Fibroblast of skin of left biceps (primary cell): ENCODE measurements around the gene AXL.
A peak's percentile ranks its signal among the peaks of the same experiment; 100 is the strongest.

Source experiments
- DNase-seq, 2 experiments: peaks; one replicate each; pipeline ENCODE4 v3.0.0-alpha.2; 2013; ENCODE audit warnings: low read depth in 2 of 2

AXL gene

DNA sequence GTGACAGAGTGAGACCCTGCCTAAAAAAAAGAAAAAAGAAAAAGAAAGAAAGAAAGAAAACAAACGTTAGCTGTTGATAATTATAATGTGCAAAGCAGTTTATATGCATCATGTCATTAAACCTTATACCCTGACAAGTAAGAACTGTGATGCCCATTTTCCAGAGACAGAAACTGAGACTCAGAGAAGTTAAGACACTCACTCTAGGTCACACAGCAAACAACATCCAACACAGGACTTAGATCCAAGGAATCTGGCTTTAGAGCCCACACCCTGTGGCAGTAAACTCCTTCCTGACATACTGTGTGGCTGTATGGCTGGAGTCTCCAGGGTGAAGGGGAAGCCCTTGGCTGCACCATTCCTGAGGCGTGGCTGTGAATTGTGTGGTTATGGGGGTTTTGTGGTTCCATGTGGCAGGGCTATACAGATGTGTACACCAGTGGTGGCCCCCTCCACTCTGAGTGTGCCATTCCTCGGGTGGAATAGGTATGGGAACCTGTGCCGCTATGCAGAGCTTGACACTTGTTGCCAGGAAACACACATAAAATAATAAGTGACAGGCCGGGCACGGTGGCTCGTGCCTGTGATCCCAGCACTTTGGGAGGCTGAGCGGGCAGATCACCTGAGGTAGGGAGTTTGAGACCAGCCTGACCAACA, 15.6 kb downstream of the AXL start:
- no peak for DNase-seq

DNA sequence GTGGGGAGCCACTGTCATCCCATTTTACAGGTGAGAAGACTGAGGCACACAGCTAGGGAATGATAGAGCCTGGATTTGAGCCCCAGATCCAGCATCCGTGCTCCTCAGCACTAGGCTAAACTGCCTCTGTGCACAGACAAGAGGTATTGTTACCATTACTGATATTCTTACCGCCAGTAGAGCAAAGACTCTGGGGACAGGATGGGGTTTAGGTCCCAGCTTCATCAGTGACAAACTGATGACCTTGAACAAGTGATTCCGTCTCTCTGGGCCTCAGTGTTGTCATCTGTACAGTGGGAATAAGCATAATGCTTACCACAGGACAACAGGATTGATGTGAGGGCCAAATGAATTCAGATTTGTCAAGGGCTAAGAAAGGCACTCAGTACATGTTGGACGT, 16.5 kb downstream of the AXL start:
- DNase-seq: no peak

DNA sequence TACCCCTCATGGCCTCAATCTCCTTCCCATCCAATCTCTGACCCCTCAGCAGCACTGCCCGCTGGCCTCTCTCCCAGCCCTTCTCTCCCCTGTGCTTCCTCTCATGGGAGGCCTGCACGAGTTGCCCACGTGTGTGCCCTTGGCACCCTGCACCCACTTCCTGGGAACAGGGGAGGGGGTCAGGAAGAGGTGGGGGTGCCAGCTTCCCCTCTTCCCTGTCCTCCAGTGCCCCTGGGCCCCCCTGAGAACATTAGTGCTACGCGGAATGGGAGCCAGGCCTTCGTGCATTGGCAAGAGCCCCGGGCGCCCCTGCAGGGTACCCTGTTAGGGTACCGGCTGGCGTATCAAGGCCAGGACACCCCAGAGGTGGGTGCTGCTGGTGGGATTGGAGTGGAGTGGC, 19.2 kb downstream of the AXL start:
- no peak for DNase-seq

DNA sequence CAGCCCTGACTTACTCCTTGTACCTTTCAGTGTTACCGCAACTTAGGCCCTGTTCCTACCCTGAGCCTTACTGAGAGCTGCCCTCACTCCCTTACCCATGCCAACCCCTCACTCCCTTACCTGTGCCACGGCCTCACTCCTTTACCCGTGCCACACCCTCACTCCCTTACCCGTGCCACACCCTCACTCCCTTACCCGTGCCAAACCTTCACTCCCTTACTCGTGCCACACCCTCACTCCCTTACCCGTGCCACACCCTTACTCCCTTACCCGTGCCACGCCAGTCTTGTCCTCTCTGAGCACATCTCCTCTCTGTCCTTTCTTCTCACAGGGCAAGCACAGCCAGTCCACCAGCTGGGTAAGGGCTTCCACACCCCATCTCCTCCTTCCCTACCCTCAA, 20.3 kb downstream of the AXL start:
- DNase-seq: no peak

DNA sequence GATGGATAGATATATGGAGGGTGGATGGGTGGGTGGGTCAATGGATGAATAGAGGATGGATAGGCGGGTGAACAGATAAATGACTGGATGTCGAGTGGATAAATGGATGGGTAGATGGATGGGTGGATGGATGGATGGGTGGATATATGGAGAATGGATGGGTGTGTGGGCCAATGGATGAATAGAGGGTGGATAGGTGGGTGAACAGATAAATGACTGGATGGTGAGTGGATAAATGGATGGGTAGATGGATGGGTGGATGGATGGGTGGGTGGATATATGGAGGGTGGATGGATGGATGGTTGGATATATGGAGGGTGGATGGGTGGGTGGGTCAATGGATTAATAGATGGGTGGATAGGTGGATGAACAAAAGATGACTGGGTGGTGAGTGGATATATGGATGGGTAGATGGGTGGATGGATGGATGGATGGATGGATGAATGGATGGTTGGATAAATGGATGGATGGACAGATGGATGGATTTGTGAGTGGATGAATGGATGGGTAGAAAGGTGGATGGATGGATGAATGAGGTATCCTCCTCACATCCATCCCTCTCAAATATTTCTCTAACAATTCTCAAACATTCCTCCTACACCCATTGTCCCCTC, 21.0 kb downstream of the AXL start:
- DNase-seq: no peak

DNA sequence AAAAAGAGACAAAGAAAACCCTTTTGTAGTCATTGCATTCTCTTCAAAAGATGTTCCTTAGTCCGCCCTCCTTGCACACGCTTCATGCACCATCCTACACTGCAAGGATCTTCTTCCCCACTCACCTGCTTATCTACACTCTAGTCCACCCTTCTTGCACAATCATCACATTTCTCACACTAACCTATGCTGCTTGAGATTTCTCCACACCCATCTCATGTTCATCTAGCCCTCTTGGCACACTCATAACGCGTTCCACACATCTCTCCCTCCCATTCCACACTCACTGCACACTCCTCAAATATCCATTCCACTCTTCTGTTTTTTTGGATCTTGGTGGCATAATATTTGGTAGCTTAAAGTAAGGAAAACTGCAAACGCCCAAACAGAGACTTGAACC, 22.8 kb downstream of the AXL start:
- no peak for DNase-seq

DNA sequence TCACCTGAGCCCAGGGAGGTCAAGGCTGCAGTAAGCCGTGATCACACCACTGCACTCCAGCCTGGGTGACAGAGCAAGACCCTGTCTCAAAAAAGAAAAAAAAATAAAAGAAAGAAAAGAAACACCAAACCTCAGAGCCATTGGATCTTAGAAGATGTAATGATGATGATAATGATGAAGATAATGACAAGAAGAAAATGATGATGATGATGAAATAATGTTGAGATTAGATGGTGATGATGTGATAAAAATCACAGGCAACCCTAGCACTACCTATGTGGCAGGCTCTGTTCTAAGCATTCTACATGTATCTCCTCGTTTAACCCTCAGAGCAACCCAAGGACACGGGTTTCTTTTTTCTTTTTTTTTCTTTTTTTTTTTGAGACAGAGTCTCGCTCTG, 25.1 kb downstream of the AXL start:
- no peak for DNase-seq

DNA sequence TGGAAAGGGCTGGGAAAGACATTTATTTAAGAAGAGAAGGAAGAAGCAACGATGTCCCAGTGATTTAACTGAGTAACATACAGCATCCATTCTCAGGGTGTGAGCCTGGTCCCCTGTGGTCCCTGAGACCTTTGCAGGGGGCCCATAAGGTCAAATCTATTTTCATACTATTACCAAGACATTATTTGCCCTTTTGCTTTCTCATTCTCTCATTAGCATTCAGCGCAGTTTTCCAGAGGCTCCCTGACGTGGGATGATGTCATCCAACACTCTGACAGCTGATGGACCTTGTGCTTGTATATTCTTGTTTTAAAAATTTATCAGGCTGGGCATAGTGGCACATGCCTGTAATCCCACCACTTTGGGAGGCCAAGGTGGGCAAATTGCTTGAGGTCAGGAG, 26.8 kb downstream of the AXL start:
- no peak for DNase-seq

DNA sequence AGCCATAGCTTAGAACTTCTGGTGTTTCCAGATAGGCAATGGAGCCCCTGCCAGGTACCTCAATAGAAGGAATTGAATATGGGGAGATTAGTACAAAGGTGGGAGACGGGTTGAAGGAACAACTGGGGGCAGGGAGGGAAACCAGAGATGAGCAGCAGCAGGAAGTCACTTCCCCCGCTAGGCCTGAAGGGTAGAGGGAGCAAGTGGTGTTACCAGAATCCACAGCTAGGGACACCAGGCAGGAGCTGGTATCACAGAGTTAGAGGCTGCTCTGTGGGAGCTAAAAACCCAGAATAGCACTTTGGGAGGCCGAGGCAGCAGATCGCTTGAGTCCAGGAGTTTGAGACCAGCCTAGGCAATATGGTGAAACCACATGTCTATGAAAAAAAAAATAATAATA, 29.9 kb downstream of the AXL start:
- no peak for DNase-seq

DNA sequence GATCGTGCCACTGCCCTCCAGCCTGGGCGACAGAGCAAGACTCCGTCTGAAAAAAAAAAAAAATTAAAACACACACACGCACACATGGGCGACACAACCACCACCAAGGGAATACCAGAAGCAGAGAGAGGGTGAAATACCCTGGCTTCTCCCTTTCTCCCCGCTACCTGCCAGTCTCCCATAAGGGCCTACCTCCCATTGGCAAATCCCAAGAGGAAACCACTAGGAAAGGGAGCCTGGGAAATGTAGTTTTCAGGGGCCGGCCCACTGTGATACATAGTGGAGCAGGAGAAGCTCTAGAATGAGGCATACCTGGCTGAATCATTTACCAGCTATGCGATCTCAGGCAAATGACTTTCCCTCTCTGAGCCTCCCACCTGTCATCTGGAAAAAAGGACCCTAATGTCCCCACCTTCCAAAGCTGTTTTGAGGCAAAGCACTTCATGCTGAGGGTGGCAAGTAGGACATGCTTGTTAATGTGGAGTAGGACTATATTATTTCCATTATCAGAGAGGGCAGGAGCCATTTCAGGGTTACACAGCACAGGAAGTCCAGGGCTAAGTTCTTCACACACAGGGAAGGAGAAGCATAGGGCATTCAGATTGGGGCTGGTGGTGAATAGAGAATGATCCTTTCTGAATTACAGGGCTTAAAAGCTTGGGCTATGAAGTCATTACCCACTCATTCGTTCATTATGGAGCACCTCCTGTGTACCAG, 30.8 kb downstream of the AXL start:
- no peak for DNase-seq

DNA sequence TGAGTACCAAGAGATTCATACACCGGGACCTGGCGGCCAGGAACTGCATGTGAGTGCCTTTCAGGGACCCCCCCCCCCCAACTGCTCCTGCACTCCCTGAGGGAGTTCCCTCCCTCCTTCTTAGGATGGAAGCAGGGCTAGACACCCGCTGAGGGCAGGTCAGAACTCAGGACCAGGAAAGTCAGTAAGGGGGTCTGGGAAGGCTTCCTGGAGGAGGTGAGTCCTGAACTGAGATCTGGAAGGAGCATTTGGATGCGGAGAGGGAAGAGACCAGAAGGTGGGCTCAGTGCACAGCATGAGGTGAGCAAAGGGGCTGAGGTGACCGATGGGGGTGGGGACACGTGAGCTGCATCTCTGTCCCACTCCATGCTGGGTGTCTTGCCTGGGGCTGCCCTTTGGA, 34.6 kb downstream of the AXL start:
- no peak for DNase-seq

DNA sequence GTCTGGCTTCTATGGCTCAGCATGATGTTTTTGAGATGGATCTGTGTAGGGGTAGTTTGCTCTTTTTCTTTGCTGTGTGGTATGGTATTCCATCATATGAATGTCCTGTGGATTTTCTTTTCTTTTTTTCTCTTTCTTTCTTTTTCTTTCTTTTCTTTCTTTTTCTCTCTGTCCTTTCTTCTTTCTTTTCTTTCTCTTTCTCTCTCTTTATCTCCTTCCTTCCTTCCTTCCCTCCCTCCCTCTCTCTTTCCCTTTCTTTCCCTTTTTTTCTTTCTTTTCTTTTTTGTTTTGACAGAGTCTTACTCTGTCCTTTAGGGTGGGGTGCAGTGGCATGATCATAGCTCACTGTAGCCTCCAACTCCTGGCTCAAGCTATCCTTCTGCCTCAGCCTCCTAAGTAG, 36.1 kb downstream of the AXL start:
- DNase-seq: no peak

DNA sequence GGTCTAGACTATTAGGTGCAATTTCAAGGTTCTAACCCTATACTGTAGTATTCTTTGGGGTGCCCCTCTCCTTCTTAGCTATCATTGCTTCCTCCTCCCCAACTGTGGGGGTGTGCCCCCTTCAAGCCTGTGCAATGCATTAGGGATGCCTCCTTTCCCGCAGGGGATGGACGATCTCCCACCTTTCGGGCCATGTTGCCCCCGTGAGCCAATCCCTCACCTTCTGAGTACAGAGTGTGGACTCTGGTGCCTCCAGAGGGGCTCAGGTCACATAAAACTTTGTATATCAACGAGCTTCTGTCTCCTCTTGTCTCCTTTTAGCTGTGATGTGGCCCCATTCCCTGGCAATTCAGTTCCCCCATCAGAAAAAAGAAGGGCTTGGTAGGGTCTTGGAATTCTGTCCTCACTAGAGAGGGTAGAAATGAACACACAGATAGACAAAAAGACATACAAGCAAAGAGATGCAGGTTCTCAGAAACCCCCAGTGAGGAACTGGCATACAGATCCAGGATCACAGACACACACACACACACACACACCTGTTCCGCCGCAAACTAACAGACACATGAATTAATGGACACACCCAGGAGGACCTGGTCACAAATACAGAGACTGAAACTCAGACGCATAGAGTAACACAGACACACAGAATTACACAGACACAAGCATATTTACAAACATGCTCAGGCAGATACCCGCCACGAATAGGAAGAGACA, 42.6 kb downstream of the AXL start:
- no peak for DNase-seq

DNA sequence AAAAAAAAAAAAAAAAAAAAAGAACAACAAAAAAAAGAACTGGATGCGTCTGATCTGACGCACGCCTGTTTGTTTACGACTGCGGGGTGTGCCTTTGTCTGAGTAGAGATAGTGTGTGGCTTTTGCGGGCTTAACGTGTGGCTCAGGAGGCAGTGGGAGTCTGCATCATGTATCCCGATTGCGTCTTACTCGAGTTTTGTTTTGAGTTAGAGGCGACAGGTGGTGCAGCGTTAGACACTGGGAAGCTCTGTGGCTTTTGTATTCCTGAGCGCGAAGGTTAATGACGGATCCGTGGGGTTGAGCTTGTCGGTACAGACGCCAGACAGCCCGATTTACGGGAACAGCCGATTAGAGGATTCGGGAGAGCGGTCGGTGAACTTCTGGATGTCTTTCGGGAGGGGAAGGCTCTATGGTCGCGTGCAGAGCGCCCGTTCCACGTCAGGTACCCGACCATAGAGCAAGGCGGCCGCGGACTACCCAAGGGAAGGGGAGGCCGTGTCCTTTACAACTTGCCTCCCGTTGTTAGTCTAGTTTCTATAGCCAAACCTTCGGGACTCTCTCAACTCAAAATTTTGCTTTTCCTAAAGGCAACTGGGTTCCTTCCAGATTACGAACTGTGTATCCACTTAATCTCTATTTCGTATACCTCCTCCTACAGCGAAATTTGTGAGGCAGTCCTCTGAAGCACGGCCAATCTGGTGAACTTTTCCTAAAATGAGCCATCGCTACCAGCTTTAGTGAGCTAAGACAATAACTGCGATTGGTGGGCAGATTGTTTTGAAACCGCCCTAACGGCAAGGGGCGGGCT, 44.2 kb downstream of the AXL start:
- DNase-seq: no peak

DNA sequence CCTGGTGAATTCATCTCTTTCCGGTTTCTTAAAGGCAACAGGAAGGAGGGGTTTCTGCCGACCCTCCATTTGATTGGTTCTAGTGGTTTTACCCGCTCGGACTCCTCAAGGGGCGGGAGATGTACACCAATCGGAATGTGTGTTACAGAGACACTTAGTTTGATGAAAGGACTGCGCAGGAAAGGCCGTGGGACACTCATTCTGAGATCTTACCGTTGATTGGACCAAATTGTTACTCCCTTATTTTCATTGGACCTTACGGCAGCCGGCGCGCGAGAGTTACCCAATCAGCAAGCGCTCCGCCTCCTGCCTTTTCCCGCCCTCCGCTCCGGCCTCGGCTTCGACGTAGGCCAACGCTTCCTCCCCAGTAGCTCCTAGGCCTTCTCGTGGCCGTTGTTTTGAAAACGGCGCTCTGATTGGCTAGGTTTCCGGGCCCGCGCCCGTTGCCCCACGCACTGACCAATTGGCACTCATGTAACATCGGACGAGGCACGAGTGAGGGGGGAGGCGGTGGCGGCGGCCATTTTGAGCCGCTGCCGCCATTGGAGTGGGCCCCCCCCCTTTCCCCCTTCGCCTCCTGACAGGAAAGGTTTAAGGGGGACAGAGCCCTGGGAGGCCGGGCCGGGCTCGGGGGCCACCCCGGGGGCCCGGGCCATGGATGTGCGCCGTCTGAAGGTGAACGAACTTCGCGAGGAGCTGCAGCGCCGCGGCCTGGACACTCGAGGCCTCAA, 45.0 kb downstream of the AXL start, which contains the start of gene HNRNPUL1:
Gene HNRNPUL1 (plus strand): TSS at position 523 of the 731 bp plus-strand sequence. CDS start 132 bp downstream, at position 655.
- DNase-seq: peak; percentile 100

DNA sequence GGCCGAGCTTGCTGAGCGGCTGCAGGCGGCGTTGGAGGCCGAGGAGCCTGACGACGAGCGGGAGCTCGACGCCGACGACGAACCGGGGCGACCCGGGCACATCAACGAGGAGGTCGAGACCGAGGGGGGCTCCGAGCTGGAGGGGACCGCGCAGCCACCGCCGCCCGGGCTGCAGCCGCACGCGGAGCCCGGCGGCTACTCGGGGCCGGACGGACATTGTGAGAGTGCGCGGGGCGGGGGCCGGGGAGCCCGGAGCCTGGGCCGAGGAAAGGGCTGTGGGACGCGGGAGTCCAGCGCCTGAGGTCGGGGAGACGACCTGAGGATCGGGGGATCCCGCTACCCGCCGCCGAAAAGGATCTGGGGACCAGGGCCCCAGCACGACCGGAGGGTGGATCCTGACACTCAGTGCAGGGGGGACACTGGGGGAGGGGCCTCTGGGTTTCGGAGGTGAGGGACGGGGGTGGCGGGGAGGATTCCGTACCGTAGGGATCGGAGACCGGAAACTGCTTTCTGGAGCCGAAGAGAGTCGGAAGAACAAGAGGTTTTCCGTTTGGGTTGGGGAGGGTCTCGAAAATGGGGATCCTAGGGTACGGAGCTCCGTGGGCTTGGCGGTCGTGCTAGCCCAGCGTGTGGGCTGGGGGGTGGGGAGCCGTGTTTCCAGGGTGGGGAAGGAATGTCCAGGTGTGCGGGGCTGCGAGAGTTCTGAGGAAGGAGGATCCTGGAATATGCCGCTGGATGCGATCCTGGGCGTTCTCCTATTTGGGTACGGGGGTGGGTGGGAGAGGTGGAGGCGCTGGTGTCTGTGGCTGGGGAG, 45.8 kb downstream of the AXL start:
- DNase-seq: no peak

DNA sequence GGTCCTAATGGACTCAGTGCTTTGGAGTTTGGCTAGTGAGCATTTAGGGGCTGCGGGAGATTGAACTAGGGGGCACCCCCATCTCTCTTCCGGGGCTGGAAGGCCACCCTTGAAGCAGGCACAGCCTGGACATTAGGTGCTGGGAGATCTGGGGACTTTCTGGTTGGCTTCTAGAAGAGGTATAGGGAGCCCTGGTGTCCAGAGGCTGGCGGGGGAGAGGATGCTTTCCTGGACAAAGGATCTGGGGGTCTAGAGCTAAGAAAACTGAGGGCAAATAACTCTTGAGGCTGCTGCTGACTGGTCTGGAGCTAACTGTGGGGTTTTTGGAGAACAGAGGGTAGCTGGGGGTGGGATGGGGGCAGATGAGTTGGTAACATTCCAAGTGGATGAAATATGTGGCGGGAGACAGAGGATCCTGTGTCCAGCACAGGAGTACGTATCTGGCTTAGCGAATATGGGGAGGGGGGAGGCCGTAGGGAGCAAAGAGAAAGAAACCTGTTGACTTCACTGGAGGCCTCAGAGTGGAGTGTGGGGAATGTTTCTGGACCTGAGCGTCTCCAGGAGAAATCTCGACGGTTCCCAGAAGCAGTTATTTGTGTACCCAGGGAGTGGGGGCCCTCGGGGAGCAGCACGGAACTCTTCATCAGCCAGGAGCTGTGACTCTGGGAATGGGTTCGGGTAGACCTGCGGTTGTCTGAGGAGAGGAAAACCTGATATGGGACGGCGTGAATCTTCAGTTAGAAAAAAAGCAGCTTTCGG, 46.6 kb downstream of the AXL start:
- no peak for DNase-seq

DNA sequence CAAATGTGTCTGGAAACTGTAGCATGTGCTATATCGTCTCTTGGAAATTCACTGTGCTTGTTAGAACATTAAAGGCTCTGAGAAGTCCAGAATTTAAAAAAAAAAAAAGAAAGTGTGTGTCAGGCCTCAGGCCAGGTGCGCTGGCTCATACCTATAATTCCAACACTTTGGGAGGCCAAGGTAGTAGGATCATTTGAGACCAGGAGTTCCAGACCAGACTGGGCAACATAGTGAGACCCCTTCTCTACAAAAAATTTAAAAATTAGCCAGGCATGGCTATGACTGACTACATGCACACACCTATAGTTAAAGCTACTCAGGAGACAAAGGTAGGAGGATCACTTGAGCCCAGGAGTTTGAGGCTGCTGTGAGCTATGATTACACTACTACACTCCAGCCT, 50.0 kb downstream of the AXL start:
- no peak for DNase-seq

DNA sequence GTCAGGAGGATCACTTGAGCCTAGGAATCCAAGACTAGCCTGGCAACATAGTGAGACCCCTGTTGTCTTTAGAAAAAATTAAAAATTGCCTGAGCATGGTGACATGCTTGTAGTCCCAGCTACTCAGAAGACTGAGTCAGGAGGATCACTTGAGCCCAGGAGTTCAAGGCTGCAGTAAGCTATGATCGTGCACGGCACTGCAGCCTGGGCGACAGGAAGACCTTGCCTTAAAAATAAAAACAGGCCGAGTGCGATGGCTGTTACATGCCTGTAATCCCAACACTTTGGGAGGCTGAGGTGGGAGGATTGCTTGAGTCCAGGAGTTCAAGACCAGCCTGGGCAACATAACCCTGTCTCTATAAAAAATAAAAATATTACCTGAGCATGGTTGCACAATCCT, 50.5 kb downstream of the AXL start:
- DNase-seq: no peak
